Osteoblast (primary cell): ENCODE measurements around the gene HDAC11. TPM values are rescaled to one million over a fixed set of nuclear protein-coding genes. Genes with fewer than 3 reads are reported as not detected.
A peak's percentile ranks its signal among the peaks of the same experiment; 100 is the strongest.

Experiments used
- DNase-seq: peaks from one replicate; pipeline ENCODE4 v3.0.0; 2011; ENCODE audit warnings: low spot score, mixed read lengths; ENCODE audit not compliant: insufficient read length; ENCODE audit errors: missing footprints
- H2AFZ ChIP-seq: 2 replicates; pipeline ENCODE4 v1.6.0; 2011; ENCODE audit warnings: mild to moderate bottlenecking, low read length
- H3K27ac ChIP-seq: 2 replicates; pipeline ENCODE4 v1.5.1; 2011; ENCODE audit warnings: mild to moderate bottlenecking, low read depth, low read length, moderate library complexity
- H3K27me3 ChIP-seq: 2 replicates; pipeline ENCODE4 v1.6.0; 2012; ENCODE audit warnings: mild to moderate bottlenecking, control low read depth, inconsistent platforms, low read length, moderate library complexity; ENCODE audit not compliant: insufficient read depth
- H3K36me3 ChIP-seq: 2 replicates; pipeline ENCODE4 v1.5.1; 2011; ENCODE audit warnings: mild to moderate bottlenecking, low read length, control low read depth, moderate library complexity; ENCODE audit not compliant: insufficient read depth
- H3K4me1 ChIP-seq: 2 replicates; pipeline ENCODE4 v1.5.1; 2011; ENCODE audit warnings: mild to moderate bottlenecking, low read length, control low read depth, moderate library complexity; ENCODE audit not compliant: insufficient read depth
- H3K4me2 ChIP-seq: 2 replicates; pipeline ENCODE4 v1.6.0; 2011; ENCODE audit warnings: mild to moderate bottlenecking, low read length; ENCODE audit not compliant: insufficient read depth
- H3K4me3 ChIP-seq: fragments of 200-600 bp; sonication (generic); 3 replicates; pipeline ENCODE4 v1.5.1; 2012; ENCODE audit warnings: mild to moderate bottlenecking, low read length, inconsistent platforms; ENCODE audit not compliant: insufficient read depth
- H3K79me2 ChIP-seq: 2 replicates; pipeline ENCODE4 v1.6.0; 2012; ENCODE audit warnings: mild to moderate bottlenecking, low read length, control low read depth, inconsistent platforms; ENCODE audit not compliant: insufficient read depth
- H3K9me3 ChIP-seq: 2 replicates; pipeline ENCODE4 v1.5.1; 2011; ENCODE audit warnings: low read depth, low read length, control low read depth
- H4K20me1 ChIP-seq: 2 replicates; pipeline ENCODE4 v1.6.0; 2012; ENCODE audit warnings: mild to moderate bottlenecking, low read length, control low read depth; ENCODE audit not compliant: insufficient read depth
- total RNA-seq: library from RNA; depleted of rRNA; stranded (reverse); fragments of >200 nt; gene quantifications from 2 replicates; pipeline ENCODE4 v1.2.3, GENCODE V29; 2012
- TF ChIP-seq, protein P1 (sequence below): IDR thresholded peaks from 2 replicates; pipeline ENCODE4 v1.5.1; 2011; ENCODE audit warnings: mild to moderate bottlenecking, low read depth, low read length, moderate library complexity; ENCODE audit errors: extremely low read depth

Gene HDAC11
- total RNA-seq, 1 donor: 11.2 TPM

DNA sequence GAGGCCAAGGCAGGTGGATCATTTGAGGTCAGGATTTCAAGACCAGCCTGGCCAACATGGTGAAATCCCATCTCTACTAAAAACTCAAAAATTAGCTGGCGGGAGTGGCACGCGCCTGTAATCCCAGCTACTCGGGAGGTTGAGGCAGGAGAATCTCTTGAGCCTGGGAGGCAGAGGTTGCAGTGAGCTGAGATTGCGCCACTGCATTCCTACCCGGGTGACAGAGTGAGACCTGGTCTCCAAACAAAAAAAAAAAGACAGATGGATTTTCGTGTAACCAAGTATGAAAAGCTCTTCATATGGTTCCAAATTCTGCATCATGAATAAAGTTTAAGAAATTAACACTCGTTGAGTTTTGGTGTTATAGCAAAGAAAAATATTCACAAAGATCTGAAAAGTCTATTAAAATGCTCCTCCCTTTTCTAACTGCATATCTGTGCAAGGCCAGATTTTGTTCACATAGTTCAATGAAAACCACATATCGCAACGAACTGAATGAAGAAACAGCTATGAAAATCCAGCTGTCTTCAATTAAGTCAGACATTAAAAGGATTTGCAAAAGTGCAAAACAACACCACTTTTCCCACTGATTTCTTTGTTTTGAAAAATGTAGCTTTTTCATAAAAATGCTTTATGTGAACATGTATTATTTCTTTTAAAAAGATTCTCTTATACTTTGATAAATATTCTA lies 45.0 kb downstream of the HDAC11 start:
- Histone ChIP-seq H3K27me3 (no peaks in the 10 kb centered on the region), H2AFZ (no peak overlapping the region), H3K36me3 (no peaks in the 10 kb centered on the region), H4K20me1 (no peaks in the 10 kb centered on the region), H3K4me3 (no peak overlapping the region), H3K4me2 (no peak overlapping the region), H3K79me2 (no peaks in the 10 kb centered on the region), H3K27ac (peak overlapping the region; percentile 23), H3K4me1 (peaks cover 7% of the 10 kb centered on the region), H3K9me3 (no peaks in the 10 kb centered on the region)
- TF ChIP-seq, protein P1, sequence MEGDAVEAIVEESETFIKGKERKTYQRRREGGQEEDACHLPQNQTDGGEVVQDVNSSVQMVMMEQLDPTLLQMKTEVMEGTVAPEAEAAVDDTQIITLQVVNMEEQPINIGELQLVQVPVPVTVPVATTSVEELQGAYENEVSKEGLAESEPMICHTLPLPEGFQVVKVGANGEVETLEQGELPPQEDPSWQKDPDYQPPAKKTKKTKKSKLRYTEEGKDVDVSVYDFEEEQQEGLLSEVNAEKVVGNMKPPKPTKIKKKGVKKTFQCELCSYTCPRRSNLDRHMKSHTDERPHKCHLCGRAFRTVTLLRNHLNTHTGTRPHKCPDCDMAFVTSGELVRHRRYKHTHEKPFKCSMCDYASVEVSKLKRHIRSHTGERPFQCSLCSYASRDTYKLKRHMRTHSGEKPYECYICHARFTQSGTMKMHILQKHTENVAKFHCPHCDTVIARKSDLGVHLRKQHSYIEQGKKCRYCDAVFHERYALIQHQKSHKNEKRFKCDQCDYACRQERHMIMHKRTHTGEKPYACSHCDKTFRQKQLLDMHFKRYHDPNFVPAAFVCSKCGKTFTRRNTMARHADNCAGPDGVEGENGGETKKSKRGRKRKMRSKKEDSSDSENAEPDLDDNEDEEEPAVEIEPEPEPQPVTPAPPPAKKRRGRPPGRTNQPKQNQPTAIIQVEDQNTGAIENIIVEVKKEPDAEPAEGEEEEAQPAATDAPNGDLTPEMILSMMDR: no peak
- DNase-seq: peak; percentile 18

GRCh38 chr3:13525827-13526625 lies 45.9 kb downstream of the HDAC11 start:
- no peak overlapping the region for H3K27ac ChIP-seq
- no peak overlapping the region for H3K4me2 ChIP-seq

DNA sequence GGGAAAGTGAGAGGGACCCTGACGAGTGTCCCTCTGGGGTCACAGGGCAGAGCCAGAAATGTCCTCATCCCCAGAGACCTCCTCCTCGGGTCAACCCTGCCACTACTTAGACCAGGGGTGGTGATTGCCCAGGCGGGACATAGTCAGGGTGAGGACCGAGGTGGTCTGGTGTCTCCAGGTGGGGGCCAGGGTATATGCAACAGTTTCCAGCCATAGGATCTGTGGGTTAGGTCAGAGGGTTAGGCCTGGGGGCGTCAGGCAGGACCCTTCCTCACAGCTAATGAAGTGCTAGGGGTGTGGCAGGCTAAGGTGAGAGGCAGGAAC lies 46.5 kb downstream of the HDAC11 start:
- Histone ChIP-seq H3K27ac (no peak overlapping the region), H3K9me3 (no peaks in the 10 kb centered on the region), H3K79me2 (no peaks in the 10 kb centered on the region), H4K20me1 (no peaks in the 10 kb centered on the region), H3K4me3 (no peak overlapping the region), H2AFZ (no peak overlapping the region), H3K27me3 (no peaks in the 10 kb centered on the region), H3K4me2 (no peak overlapping the region), H3K4me1 (peaks cover 7% of the 10 kb centered on the region), H3K36me3 (no peaks in the 10 kb centered on the region)
- DNase-seq: peak; percentile 8
- TF ChIP-seq, protein P1: no peak

More at GRCh38 chr3:13525827-13526625, 45.9 kb downstream of the HDAC11 start:
- TF ChIP-seq, protein P1: no peak
- peak; percentile 66 for DNase-seq
- Histone ChIP-seq H3K4me1 (peaks cover 7% of the 10 kb centered on the region), H2AFZ (peak overlapping the region; percentile 81), H3K36me3 (no peaks in the 10 kb centered on the region), H3K4me3 (no peak overlapping the region), H3K27me3 (no peaks in the 10 kb centered on the region), H4K20me1 (no peaks in the 10 kb centered on the region), H3K9me3 (no peaks in the 10 kb centered on the region), H3K79me2 (no peaks in the 10 kb centered on the region)

GRCh38 chr3:13528217-13528867 lies 48.2 kb downstream of the HDAC11 start:
- Histone ChIP-seq H3K79me2 (no peaks in the 10 kb centered on the region), H3K9me3 (no peaks in the 10 kb centered on the region), H2AFZ (no peak overlapping the region), H3K36me3 (no peaks in the 10 kb centered on the region), H4K20me1 (no peaks in the 10 kb centered on the region), H3K27ac (no peak overlapping the region), H3K27me3 (no peaks in the 10 kb centered on the region), H3K4me1 (peaks cover 7% of the 10 kb centered on the region), H3K4me3 (no peak overlapping the region), H3K4me2 (no peak overlapping the region)
- TF ChIP-seq, protein P1: no peak
- DNase-seq: peak; percentile 81
